CD8-positive, alpha-beta memory T cell (primary cell): Measurements from ENCODE around the gene GNA15. TPM values are rescaled to one million over a fixed set of nuclear protein-coding genes. Genes with fewer than 3 reads are reported as not detected.

Source experiments
- CTCF ChIA-PET: fragments of 350-600 bp; sonication (Branson Sonifier 250); formaldehyde crosslinking; loops from one replicate; lab custom pipeline; 2021; ENCODE audit warnings: antibody characterized with exemption; lab: Charles Lee
- POLR2A ChIA-PET: fragments of 350-600 bp; sonication (Branson Sonifier 250); formaldehyde crosslinking; loops from one replicate; lab custom pipeline; 2021; ENCODE audit warnings: antibody characterized with exemption; lab: Charles Lee
- DNase-seq, 5 donors: peaks; one replicate each; pipeline versions ENCODE4 v3.0.0 to v3.0.0-alpha.2; 2020 to 2022; ENCODE audit warnings: mixed read lengths in 1 of 5
- H3K27ac ChIP-seq: one replicate; pipeline ENCODE4 v1.7.0; 2013; ENCODE audit warnings: low read depth, mild to moderate bottlenecking, low read length, moderate library complexity
- H3K27me3 ChIP-seq: 2 replicates; pipeline ENCODE4 v1.7.0; 2013; ENCODE audit warnings: low read length, mild to moderate bottlenecking; ENCODE audit not compliant: insufficient read depth, poor library complexity, severe bottlenecking
- H3K36me3 ChIP-seq: 2 replicates; pipeline ENCODE4 v1.7.0; 2013; ENCODE audit warnings: mild to moderate bottlenecking, low read length, moderate library complexity; ENCODE audit not compliant: insufficient read depth
- H3K4me1 ChIP-seq: 2 replicates; pipeline ENCODE4 v1.7.0; 2013; ENCODE audit warnings: mild to moderate bottlenecking, low read length, moderate library complexity; ENCODE audit not compliant: insufficient read depth
- H3K4me3 ChIP-seq: 2 replicates; pipeline ENCODE4 v1.7.0; 2013; ENCODE audit warnings: mild to moderate bottlenecking, low read length
- H3K9me3 ChIP-seq: 2 replicates; pipeline ENCODE4 v1.7.0; 2013; ENCODE audit warnings: mild to moderate bottlenecking, low read length
- H3K27ac Mint-ChIP-seq, 8 donors: one replicate each; pipeline ENCODE4 v1.8.0; 2020 to 2021; ENCODE audit warnings: mixed read lengths in 8 of 8, mild to moderate bottlenecking in 6 of 8, inconsistent platforms in 3 of 8, moderate library complexity in 3 of 8
- H3K27me3 Mint-ChIP-seq, 2 donors: one replicate each; pipeline ENCODE4 v1.8.0; 2020 to 2021; ENCODE audit warnings: mixed read lengths in 2 of 2, mild to moderate bottlenecking in 1 of 2, moderate library complexity in 1 of 2
- H3K36me3 Mint-ChIP-seq, 3 donors: one replicate each; pipeline ENCODE4 v1.8.0; 2020 to 2021; ENCODE audit warnings: mixed read lengths in 3 of 3, inconsistent platforms in 1 of 3, mild to moderate bottlenecking in 1 of 3
- H3K4me1 Mint-ChIP-seq, 3 donors: one replicate each; pipeline ENCODE4 v1.8.0; 2020 to 2021; ENCODE audit warnings: mixed read lengths in 3 of 3, inconsistent platforms in 1 of 3, mild to moderate bottlenecking in 1 of 3
- H3K4me3 Mint-ChIP-seq, 7 donors: one replicate each; pipeline ENCODE4 v1.8.0; 2020 to 2021; ENCODE audit warnings: mixed read lengths in 7 of 7, mild to moderate bottlenecking in 6 of 7, moderate library complexity in 4 of 7, inconsistent platforms in 2 of 7
- H3K9me3 Mint-ChIP-seq, 5 donors: one replicate each; pipeline ENCODE4 v1.8.0; 2020 to 2022; ENCODE audit warnings: mixed read lengths in 5 of 5, mild to moderate bottlenecking in 3 of 5, moderate library complexity in 2 of 5, inconsistent platforms in 1 of 5
- polyA plus RNA-seq: library from polyadenylated mRNA; unstranded; fragments of 300-500 nt; fragmentation: Illumina TruSeq; gene quantifications from one replicate; pipeline ENCODE4 v1.2.3, GENCODE V29; 2021
- total RNA-seq, 2 experiments: library from RNA; stranded (reverse); gene quantifications; one replicate each; pipeline ENCODE4 v1.2.3, GENCODE V29; 2021

GNA15 gene
- total and polyA plus RNA-seq, 3 experiments from 2014 or later = 0.59 to 3.9 (median 2.6) TPM

- Mint-ChIP-seq H3K27me3 (no peaks in the 10 kb centered on the region), H3K4me3 (peak overlapping the region; percentile 82 to 92 (median 87)), H3K4me1 (peaks cover 56 to 64% (median 62%) of the 10 kb centered on the region in 3 donors), H3K9me3 (no peaks in the 10 kb centered on the region), H3K36me3 (peaks cover 4 to 51% (median 5%) of the 10 kb centered on the region in 3 donors), H3K27ac (peak overlapping the region; percentile 16 to 88 (median 68))
- peaks cover 57% of the 10 kb centered on the region for H3K4me1 ChIP-seq
- no peaks in the 10 kb centered on the region for H3K27me3 ChIP-seq
- peak overlapping the region; percentile 72 for H3K27ac ChIP-seq
- DNase-seq = no peak
- ChIA-PET CTCF (interaction anchor here (0.6 to 2.2 kb wide), 2 partner anchors 12 to 23 kb away, joined by 3 to 6 read pairs; no protein-coding TSS in a partner anchor), POLR2A (interaction anchor here (0.5 to 1.3 kb wide), 2 partner anchors 13 to 237 kb away, joined by 3 read pairs; no protein-coding TSS in a partner anchor)
- no peaks in the 10 kb centered on the region for H3K36me3 ChIP-seq
- peak overlapping the region; percentile 69 for H3K4me3 ChIP-seq
- no peaks in the 10 kb centered on the region for H3K9me3 ChIP-seq
Observed at GRCh38 chr19:3186891-3187661, 51.2 kb downstream of the GNA15 start.

GRCh38 chr19:3187662-3188511 is 52.1 kb downstream of the GNA15 start:
- H3K9me3 Mint-ChIP-seq = no peaks in the 10 kb centered on the region
- Histone ChIP-seq H3K4me1 (peaks cover 53% of the 10 kb centered on the region), H3K4me3 (no peak overlapping the region), H3K9me3 (no peaks in the 10 kb centered on the region), H3K27me3 (no peaks in the 10 kb centered on the region), H3K27ac (no peak overlapping the region), H3K36me3 (no peaks in the 10 kb centered on the region)
- ChIA-PET POLR2A (interaction anchor here (0.5 kb wide), 1 partner anchor 12 kb away, joined by 3 read pairs; no protein-coding TSS in a partner anchor), CTCF (interaction anchor here (2.2 kb wide), 1 partner anchor 24 kb away, joined by 6 read pairs; no protein-coding TSS in a partner anchor)
- peak overlapping the region in 3 of 8 donors; percentile 43 to 63 (median 47) for H3K27ac Mint-ChIP-seq
- peaks cover 2 to 48% (median 2%) of the 10 kb centered on the region in 3 donors for H3K36me3 Mint-ChIP-seq
- H3K4me3 Mint-ChIP-seq = peak overlapping the region; percentile 47 to 92 (median 85)
- H3K4me1 Mint-ChIP-seq = peaks cover 53 to 60% (median 58%) of the 10 kb centered on the region in 3 donors
- no peaks in the 10 kb centered on the region for H3K27me3 Mint-ChIP-seq
- no peak for DNase-seq

GRCh38 chr19:3188627-3189596 is 53.1 kb downstream of the GNA15 start:
- Histone ChIP-seq H3K9me3 (no peaks in the 10 kb centered on the region), H3K4me3 (no peak overlapping the region), H3K27me3 (no peaks in the 10 kb centered on the region), H3K4me1 (peaks cover 43% of the 10 kb centered on the region), H3K27ac (no peak overlapping the region), H3K36me3 (no peaks in the 10 kb centered on the region)
- Mint-ChIP-seq H3K27ac (peak overlapping the region in 2 of 8 donors; percentile 43 to 68), H3K36me3 (peaks cover 0 to 45% (median 1%) of the 10 kb centered on the region in 3 donors), H3K4me3 (peak overlapping the region; percentile 41 to 92 (median 59)), H3K27me3 (no peaks in the 10 kb centered on the region), H3K9me3 (no peaks in the 10 kb centered on the region), H3K4me1 (peaks cover 47 to 52% (median 51%) of the 10 kb centered on the region in 3 donors)
- no peak for DNase-seq
- ChIA-PET POLR2A (no interaction called here), CTCF (interaction anchor here (0.6 to 2.2 kb wide), 2 partner anchors 25 to 60 kb away, joined by 3 to 6 read pairs; no protein-coding TSS in a partner anchor)

GRCh38 chr19:3189702-3190469 is 54.1 kb downstream of the GNA15 start:
- Mint-ChIP-seq H3K27me3 (no peaks in the 10 kb centered on the region), H3K9me3 (no peaks in the 10 kb centered on the region), H3K36me3 (peaks cover 0 to 46% (median 7%) of the 10 kb centered on the region in 3 donors), H3K27ac (no peak overlapping the region), H3K4me3 (no peak overlapping the region), H3K4me1 (peaks cover 37 to 42% (median 42%) of the 10 kb centered on the region in 3 donors)
- Histone ChIP-seq H3K4me1 (peaks cover 33% of the 10 kb centered on the region), H3K27me3 (no peaks in the 10 kb centered on the region), H3K4me3 (no peak overlapping the region), H3K9me3 (no peaks in the 10 kb centered on the region), H3K36me3 (no peaks in the 10 kb centered on the region), H3K27ac (no peak overlapping the region)
- DNase-seq = no peak
- ChIA-PET CTCF (interaction anchor here (0.6 kb wide), 1 partner anchor 61 kb away, joined by 3 read pairs; no protein-coding TSS in a partner anchor), POLR2A (no interaction called here)

- Histone ChIP-seq H3K36me3 (no peaks in the 10 kb centered on the region), H3K4me1 (peaks cover 32% of the 10 kb centered on the region), H3K4me3 (no peak overlapping the region), H3K27ac (no peak overlapping the region), H3K9me3 (no peaks in the 10 kb centered on the region), H3K27me3 (no peaks in the 10 kb centered on the region)
- Mint-ChIP-seq H3K4me3 (no peak overlapping the region), H3K9me3 (no peaks in the 10 kb centered on the region), H3K27me3 (no peaks in the 10 kb centered on the region), H3K4me1 (peaks cover 33 to 37% (median 36%) of the 10 kb centered on the region in 3 donors), H3K36me3 (peaks cover 0 to 43% (median 7%) of the 10 kb centered on the region in 3 donors), H3K27ac (no peak overlapping the region)
- POLR2A ChIA-PET = no interaction called here
- CTCF ChIA-PET = no interaction called here
- no peak for DNase-seq
Observed at GRCh38 chr19:3190470-3190770, 54.6 kb downstream of the GNA15 start.

- CTCF ChIA-PET = no interaction called here
Observed at GRCh38 chr19:3190921-3191805, 55.3 kb downstream of the GNA15 start.

More at GRCh38 chr19:3190921-3191805, 55.3 kb downstream of the GNA15 start:
- DNase-seq = no peak
- H3K27me3 Mint-ChIP-seq = no peaks in the 10 kb centered on the region
- peaks cover 0 to 44% (median 7%) of the 10 kb centered on the region in 3 donors for H3K36me3 Mint-ChIP-seq
- peaks cover 31 to 36% (median 34%) of the 10 kb centered on the region in 3 donors for H3K4me1 Mint-ChIP-seq
- peaks cover 32% of the 10 kb centered on the region for H3K4me1 ChIP-seq
- H3K36me3 ChIP-seq = no peaks in the 10 kb centered on the region
- no peak overlapping the region for H3K4me3 Mint-ChIP-seq
- H3K4me3 ChIP-seq = no peak overlapping the region
- POLR2A ChIA-PET = no interaction called here
- no peak overlapping the region for H3K27ac ChIP-seq
- no peaks in the 10 kb centered on the region for H3K9me3 ChIP-seq
- no peaks in the 10 kb centered on the region for H3K27me3 ChIP-seq
- peak overlapping the region in 2 of 8 donors; percentile 62 to 73 for H3K27ac Mint-ChIP-seq
- H3K9me3 Mint-ChIP-seq = no peaks in the 10 kb centered on the region
